A673 (cell line): ENCODE data around the gene PHF20. TPM values are rescaled to one million over a fixed set of nuclear protein-coding genes. Genes with fewer than 3 reads are reported as not detected.
"Not testable (repeated sequence)": the region's sequence is repeated elsewhere in the genome, so short reads cannot be mapped to it uniquely, and the experiment has no call there.

Experiments
- BruUV-seq: library from RNA; stranded (reverse); fragments of 400-500 nt; replicated peaks from 2 replicates; lab custom pipeline; 2021; lab: Mats Ljungman, UMichigan
- CTCF ChIA-PET: fragments of 300-600 bp; sonication (Branson Sonifier 250); formaldehyde crosslinking; loops from one replicate; lab custom pipeline; 2022; ENCODE audit warnings: antibody characterized with exemption; lab: Charles Lee
- POLR2A ChIA-PET: fragments of 300-600 bp; sonication (Branson Sonifier 250); formaldehyde crosslinking; loops from one replicate; lab custom pipeline; 2022; ENCODE audit warnings: antibody characterized with exemption; ENCODE audit not compliant: low non-redundant PET; lab: Charles Lee
- DNase-seq: peaks from one replicate; pipeline ENCODE4 v3.0.0-alpha.2; 2015; ENCODE audit warnings: low spot score
- H3K27ac ChIP-seq: fragments of 200-600 bp; sonication (generic); 2 replicates; pipeline ENCODE4 v1.5.1; 2016; ENCODE audit warnings: mixed run types, low read depth, mild to moderate bottlenecking, mixed read lengths, antibody characterized with exemption, low read length; ENCODE audit not compliant: poor library complexity, severe bottlenecking
- H3K27me3 ChIP-seq: fragments of 200-600 bp; sonication (generic); replicated peaks from 2 replicates; pipeline ENCODE4 v1.6.1; 2017; ENCODE audit warnings: mixed run types, low read depth, mild to moderate bottlenecking, mixed read lengths, antibody characterized with exemption, low read length; ENCODE audit not compliant: insufficient read depth, poor library complexity
- H3K36me3 ChIP-seq: fragments of 200-600 bp; sonication (generic); 2 replicates; pipeline ENCODE4 v1.6.1; 2016; ENCODE audit warnings: mixed run types, mild to moderate bottlenecking, mixed read lengths, antibody characterized with exemption, low read length; ENCODE audit not compliant: insufficient read depth, poor library complexity, severe bottlenecking
- H3K4me1 ChIP-seq: fragments of 200-600 bp; sonication (generic); 2 replicates; pipeline ENCODE4 v1.6.1; 2017; ENCODE audit warnings: mixed run types, mild to moderate bottlenecking, mixed read lengths, antibody characterized with exemption, low read length; ENCODE audit not compliant: insufficient read depth, poor library complexity, severe bottlenecking
- H3K4me3 ChIP-seq: fragments of 200-600 bp; sonication (generic); 2 replicates; pipeline ENCODE4 v1.5.1; 2016; ENCODE audit warnings: low read depth, mixed run types, mild to moderate bottlenecking, mixed read lengths, low read length; ENCODE audit not compliant: poor library complexity, severe bottlenecking
- H3K9me3 ChIP-seq: fragments of 200-600 bp; sonication (generic); 2 replicates; pipeline ENCODE4 v1.6.1; 2016; ENCODE audit warnings: mixed run types, low read depth, mild to moderate bottlenecking, mixed read lengths, antibody characterized with exemption, low read length; ENCODE audit not compliant: poor library complexity, severe bottlenecking
- EZH2 ChIP-seq: fragments of 200-600 bp; sonication (generic); IDR thresholded peaks from 2 replicates; pipeline ENCODE4 v1.6.1; 2017; ENCODE audit warnings: borderline replicate concordance, low read depth, mild to moderate bottlenecking, mixed read lengths, antibody characterized with exemption, low read length; ENCODE audit not compliant: poor library complexity, severe bottlenecking
- intact Hi-C: fragments of 100-400 bp; cut with micrococcal nuclease; formaldehyde crosslinking; loops from one replicate; pipeline ENCODE4 v1.10.0; 2022; ENCODE audit not compliant: unreplicated experiment
- total RNA-seq: library from RNA; stranded (reverse); gene quantifications from 2 replicates; pipeline ENCODE4 v1.2.3, GENCODE V29; 2021
- TF ChIP-seq, protein P1 (sequence below): fragments of 300-800, 200-600 bp; sonication (generic); conservative IDR thresholded peaks from 2 replicates; pipeline ENCODE4 v1.5.1; 2017; ENCODE audit warnings: low read depth, mild to moderate bottlenecking, antibody characterized with exemption, low read length, moderate library complexity, mixed read lengths

The PHF20 gene
- total RNA-seq, 1 experiment from 2014 or later, result 43.0 TPM

DNA sequence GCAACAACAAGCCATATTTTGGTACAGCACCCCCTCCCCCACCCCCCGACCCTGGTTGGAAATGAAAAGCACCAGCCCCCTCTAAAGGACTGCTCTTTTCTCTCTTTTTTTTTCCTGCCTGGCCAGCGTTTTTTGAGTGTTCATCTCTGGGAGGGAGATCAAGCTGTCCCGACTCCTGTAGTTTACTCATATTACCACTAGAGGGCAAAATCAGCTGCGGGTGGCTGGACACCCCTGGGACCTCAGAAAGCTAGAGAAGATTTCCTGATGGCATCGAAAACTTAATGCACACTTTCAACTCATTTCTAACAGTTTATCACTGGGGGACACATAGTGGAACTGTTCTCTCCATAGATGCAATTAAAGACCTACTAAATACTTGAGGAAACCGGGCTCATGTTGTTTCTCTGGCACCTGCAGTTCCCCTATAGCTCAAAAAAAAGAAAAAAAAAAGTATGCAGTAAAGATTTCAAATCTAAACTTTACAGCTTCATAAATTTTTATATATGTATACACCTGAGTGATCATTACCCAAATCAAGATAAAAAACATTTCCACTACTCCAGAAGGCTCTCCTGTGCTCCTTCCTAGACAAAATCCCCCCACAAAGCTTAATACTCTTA lies 221.0 kb downstream of the PHF20 start:
- POLR2A ChIA-PET, result no interaction called here
- no TSS peak for BruUV-seq
- Histone ChIP-seq H3K9me3 (no peaks in the 10 kb centered on the region), H3K4me1 (no peaks in the 10 kb centered on the region), H3K27me3 (no peaks in the 10 kb centered on the region), H3K4me3 (no peak overlapping the region), H3K36me3 (no peaks in the 10 kb centered on the region), H3K27ac (no peak overlapping the region)
- peak; percentile 82 for DNase-seq
- CTCF ChIA-PET, result interaction anchor here (0.6 to 2.1 kb wide), 17 partner anchors 13 to 939 kb away, joined by 3 to 92 read pairs (median 5); partner anchors contain the start of gene SCAND1
- intact Hi-C loops, result loop anchor here (5.0 to 10.0 kb wide), 2 partner anchors 159 to 442 kb away; partner anchors contain the start of gene EPB41L1
- no peak for TF ChIP-seq EZH2
- TF ChIP-seq, protein P1, sequence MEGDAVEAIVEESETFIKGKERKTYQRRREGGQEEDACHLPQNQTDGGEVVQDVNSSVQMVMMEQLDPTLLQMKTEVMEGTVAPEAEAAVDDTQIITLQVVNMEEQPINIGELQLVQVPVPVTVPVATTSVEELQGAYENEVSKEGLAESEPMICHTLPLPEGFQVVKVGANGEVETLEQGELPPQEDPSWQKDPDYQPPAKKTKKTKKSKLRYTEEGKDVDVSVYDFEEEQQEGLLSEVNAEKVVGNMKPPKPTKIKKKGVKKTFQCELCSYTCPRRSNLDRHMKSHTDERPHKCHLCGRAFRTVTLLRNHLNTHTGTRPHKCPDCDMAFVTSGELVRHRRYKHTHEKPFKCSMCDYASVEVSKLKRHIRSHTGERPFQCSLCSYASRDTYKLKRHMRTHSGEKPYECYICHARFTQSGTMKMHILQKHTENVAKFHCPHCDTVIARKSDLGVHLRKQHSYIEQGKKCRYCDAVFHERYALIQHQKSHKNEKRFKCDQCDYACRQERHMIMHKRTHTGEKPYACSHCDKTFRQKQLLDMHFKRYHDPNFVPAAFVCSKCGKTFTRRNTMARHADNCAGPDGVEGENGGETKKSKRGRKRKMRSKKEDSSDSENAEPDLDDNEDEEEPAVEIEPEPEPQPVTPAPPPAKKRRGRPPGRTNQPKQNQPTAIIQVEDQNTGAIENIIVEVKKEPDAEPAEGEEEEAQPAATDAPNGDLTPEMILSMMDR, result peak; percentile 85

DNA sequence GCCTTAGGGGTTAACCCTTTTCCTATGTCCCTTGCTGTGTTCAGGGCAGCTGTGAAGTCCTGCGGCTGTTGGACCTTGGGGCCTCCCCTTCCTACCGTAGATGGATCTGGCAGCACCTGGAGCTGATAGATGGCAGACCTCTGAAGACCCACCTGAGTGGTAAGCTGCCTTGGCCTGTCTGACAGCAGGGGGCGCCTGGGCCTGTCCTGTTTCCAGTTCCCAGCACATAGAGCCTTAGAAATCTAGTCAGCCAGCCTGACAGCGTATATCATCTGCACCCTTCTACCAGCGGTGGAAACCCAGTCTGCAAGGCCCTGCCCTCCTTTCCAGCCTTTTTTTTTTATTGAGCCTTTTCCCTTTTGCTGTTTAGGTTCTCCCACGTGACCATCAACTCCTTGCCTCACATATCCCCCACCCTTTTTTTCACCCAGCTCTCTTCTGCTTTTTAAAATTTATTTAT lies 223.2 kb downstream of the PHF20 start:
- H3K36me3 ChIP-seq, result no peaks in the 10 kb centered on the region
- ChIA-PET CTCF (interaction anchor here (0.8 to 1.3 kb wide), 5 partner anchors 9 to 205 kb away, joined by 3 to 39 read pairs (median 4); no protein-coding TSS in a partner anchor), POLR2A (no interaction called here)
- no peak overlapping the region for H3K4me3 ChIP-seq
- intact Hi-C loops, result loop anchor here (1.0 to 10.0 kb wide), 4 partner anchors 143 to 440 kb away; partner anchors contain the start of gene EPB41L1
- TF ChIP-seq, protein P1, result peak; percentile 91
- no peak for TF ChIP-seq EZH2
- no peak overlapping the region for H3K27ac ChIP-seq
- peak; percentile 76 for DNase-seq
- H3K9me3 ChIP-seq, result no peaks in the 10 kb centered on the region
- no peaks in the 10 kb centered on the region for H3K4me1 ChIP-seq
- H3K27me3 ChIP-seq, result no peaks in the 10 kb centered on the region
- BruUV-seq, result no TSS peak

DNA sequence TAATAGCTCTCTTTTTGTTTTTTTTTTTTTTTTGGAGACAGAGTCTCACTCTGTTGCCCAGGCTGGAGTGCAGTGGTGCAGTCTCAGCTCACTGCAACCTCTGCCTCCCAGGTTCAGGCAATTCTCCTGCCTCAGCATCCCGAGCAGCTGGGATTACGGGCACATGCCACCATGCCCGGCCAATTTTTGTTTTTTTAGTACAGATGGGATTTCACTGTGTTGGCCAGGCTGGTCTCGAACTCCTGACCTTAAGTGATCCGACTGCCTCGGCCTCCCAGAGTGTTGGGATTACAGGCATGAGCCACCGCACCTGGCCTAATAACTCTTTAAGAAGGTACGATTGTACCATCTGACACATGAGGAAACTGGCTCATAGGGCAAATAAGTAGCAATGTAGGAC lies 224.7 kb downstream of the PHF20 start:
- BruUV-seq, H3K27me3 ChIP-seq, POLR2A ChIA-PET, DNase-seq, H3K4me1 ChIP-seq, H3K36me3 ChIP-seq, H3K4me3 ChIP-seq, H3K9me3 ChIP-seq, H3K27ac ChIP-seq: not testable (repeated sequence)
- CTCF ChIA-PET, result interaction anchor here (0.7 kb wide), 1 partner anchor 142 kb away, joined by 5 read pairs; no protein-coding TSS in a partner anchor
- intact Hi-C loops, result loop anchor here (10.0 kb wide), 1 partner anchor 438 kb away; no protein-coding TSS in a partner anchor

Other genes starting within 250 kb of the PHF20 start
- gene C20orf173, start 242.4 kb upstream of the PHF20 start, total RNA-seq, result not detected in 2 replicates
- 256 and 258 TPM in 2 replicates for gene ERGIC3, start 229.9 kb upstream of the PHF20 start, total RNA-seq
- gene SPAG4, start 156.2 kb upstream of the PHF20 start, total RNA-seq, result 0.67 and 1.2 TPM in 2 replicates
- 273 TPM in 2 replicates for gene CPNE1, start 107.1 kb upstream of the PHF20 start, total RNA-seq
- 114 and 124 TPM in 2 replicates for gene RBM12, start 107.1 kb upstream of the PHF20 start, total RNA-seq
- 22.2 and 23.2 TPM in 2 replicates for gene NFS1, start 72.7 kb upstream of the PHF20 start, total RNA-seq
- gene ROMO1, start 72.6 kb upstream of the PHF20 start, total RNA-seq, result 134 and 153 TPM in 2 replicates
- gene RBM39, start 29.8 kb upstream of the PHF20 start, total RNA-seq, result 316 and 329 TPM in 2 replicates
- gene SCAND1, start 182.5 kb downstream of the PHF20 start, total RNA-seq, result 84.5 and 95.2 TPM in 2 replicates
- gene CNBD2, start 196.6 kb downstream of the PHF20 start, total RNA-seq, result 3.1 and 4.5 TPM in 2 replicates